ENCODE data around the gene UGT2B7. TPM values are rescaled to one million over a fixed set of nuclear protein-coding genes. Genes with fewer than 3 reads are reported as not detected.

The UGT2B7 gene
- total RNA-seq, 4 donors from 2014 or later: 0.68 to 1.5 (median 1.0) TPM; not detected in 1

DNA sequence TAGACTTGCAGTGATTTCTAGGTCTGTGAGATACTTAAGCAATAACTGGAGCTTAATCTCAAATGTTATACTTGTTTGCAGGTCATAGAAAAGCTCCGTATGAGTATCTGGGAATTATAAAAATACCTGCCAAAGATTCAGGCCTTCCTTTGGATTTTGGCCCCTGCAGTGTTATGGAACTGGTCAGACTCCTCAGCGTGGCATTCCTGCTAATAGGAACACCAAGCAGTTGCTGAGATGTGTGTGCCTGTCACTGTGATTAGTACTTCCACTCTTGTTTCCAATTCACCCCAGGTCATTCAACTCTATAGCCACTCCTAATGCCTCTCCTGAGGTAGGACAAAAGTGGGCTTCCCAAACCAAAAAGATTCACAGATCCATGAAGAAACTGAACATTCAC, 7.8 kb upstream of the UGT2B7 start:
- Histone ChIP-seq H3K9me3 (peaks cover 7% of the 10 kb centered on the region), H3K36me3 (no peaks in the 10 kb centered on the region), H3K4me3 (no peak overlapping the region), H3K27me3 (no peaks in the 10 kb centered on the region), H3K27ac (no peak overlapping the region), H3K4me1 (no peaks in the 10 kb centered on the region)
- DNase-seq (ENCODE audit: low spot score in 2 of 2): no peak
- 86% methylated on average over 2 of the region's 2 CpGs for WGBS
- TF ChIP-seq POLR2AphosphoS5 (IDR thresholded peaks at IDR 0.05): no peak
- TF ChIP-seq, protein P1, sequence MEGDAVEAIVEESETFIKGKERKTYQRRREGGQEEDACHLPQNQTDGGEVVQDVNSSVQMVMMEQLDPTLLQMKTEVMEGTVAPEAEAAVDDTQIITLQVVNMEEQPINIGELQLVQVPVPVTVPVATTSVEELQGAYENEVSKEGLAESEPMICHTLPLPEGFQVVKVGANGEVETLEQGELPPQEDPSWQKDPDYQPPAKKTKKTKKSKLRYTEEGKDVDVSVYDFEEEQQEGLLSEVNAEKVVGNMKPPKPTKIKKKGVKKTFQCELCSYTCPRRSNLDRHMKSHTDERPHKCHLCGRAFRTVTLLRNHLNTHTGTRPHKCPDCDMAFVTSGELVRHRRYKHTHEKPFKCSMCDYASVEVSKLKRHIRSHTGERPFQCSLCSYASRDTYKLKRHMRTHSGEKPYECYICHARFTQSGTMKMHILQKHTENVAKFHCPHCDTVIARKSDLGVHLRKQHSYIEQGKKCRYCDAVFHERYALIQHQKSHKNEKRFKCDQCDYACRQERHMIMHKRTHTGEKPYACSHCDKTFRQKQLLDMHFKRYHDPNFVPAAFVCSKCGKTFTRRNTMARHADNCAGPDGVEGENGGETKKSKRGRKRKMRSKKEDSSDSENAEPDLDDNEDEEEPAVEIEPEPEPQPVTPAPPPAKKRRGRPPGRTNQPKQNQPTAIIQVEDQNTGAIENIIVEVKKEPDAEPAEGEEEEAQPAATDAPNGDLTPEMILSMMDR (IDR thresholded peaks at IDR 0.05): no peak
- no peak for TF ChIP-seq POLR2A (IDR thresholded peaks at IDR 0.05)
- no peak for TF ChIP-seq EP300 (IDR thresholded peaks at IDR 0.05)

DNA sequence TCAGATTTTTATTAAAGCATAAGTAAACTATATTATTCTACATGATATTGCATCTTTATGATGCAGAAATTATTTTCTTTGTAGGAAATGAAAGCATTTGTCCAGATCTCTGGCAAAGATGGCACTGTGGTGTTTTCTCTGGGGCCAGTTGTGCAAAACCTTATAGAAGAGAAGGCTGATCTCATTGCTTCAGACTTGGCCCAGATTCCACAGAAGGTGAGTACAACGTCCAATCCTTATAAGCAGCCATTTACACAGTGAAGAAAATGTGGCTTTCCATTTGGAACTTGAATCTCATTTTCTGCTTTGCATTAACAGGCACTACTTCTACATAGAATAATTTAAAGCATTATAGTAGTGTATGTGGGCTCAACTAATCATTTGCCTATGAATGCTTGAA, 6.9 kb upstream of the UGT2B7 start:
- 43% methylated on average over 1 of the region's 1 CpG for WGBS
- no peaks in the 10 kb centered on the region for H3K27me3 ChIP-seq
- H3K27ac ChIP-seq: no peak overlapping the region
- H3K36me3 ChIP-seq: no peaks in the 10 kb centered on the region
- peaks cover 7% of the 10 kb centered on the region for H3K9me3 ChIP-seq
- no peaks in the 10 kb centered on the region for H3K4me1 ChIP-seq
- H3K4me3 ChIP-seq: no peak overlapping the region
- no peak for DNase-seq (ENCODE audit: low spot score in 2 of 2)
- TF ChIP-seq EP300 (IDR thresholded peaks at IDR 0.05): no peak
- TF ChIP-seq, protein P1 (IDR thresholded peaks at IDR 0.05): no peak
- no peak for TF ChIP-seq POLR2A (IDR thresholded peaks at IDR 0.05)
- TF ChIP-seq POLR2AphosphoS5 (IDR thresholded peaks at IDR 0.05): no peak

DNA sequence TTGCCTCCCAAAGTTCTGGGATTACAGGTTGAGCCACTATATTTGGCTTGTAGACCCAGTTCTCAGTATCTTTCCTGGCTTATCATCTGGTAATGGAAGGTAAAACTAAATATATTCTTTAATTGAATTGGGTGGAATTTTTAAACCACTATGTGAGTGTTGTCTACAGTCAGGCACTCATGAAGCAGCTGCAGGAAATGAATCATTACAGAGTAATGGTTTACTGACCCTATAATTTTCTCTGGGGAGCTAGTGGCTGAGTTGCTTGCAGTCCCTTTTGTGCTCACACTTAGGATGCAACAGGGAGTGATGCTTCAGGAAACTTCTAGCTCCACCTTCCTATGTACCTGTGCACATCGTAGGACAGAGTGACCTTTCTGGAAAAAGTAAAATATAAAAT, 4.1 kb upstream of the UGT2B7 start:
- Histone ChIP-seq H3K27me3 (no peaks in the 10 kb centered on the region), H3K4me1 (no peaks in the 10 kb centered on the region), H3K4me3 (no peak overlapping the region), H3K36me3 (no peaks in the 10 kb centered on the region), H3K27ac (no peak overlapping the region), H3K9me3 (peaks cover 7% of the 10 kb centered on the region)
- 90% methylated on average over 1 of the region's 1 CpG for WGBS
- TF ChIP-seq, protein P1 (IDR thresholded peaks at IDR 0.05): no peak
- TF ChIP-seq EP300 (IDR thresholded peaks at IDR 0.05) (no peak), POLR2A (IDR thresholded peaks at IDR 0.05) (no peak), POLR2AphosphoS5 (IDR thresholded peaks at IDR 0.05) (no peak)
- DNase-seq (ENCODE audit: low spot score in 2 of 2): no peak

DNA sequence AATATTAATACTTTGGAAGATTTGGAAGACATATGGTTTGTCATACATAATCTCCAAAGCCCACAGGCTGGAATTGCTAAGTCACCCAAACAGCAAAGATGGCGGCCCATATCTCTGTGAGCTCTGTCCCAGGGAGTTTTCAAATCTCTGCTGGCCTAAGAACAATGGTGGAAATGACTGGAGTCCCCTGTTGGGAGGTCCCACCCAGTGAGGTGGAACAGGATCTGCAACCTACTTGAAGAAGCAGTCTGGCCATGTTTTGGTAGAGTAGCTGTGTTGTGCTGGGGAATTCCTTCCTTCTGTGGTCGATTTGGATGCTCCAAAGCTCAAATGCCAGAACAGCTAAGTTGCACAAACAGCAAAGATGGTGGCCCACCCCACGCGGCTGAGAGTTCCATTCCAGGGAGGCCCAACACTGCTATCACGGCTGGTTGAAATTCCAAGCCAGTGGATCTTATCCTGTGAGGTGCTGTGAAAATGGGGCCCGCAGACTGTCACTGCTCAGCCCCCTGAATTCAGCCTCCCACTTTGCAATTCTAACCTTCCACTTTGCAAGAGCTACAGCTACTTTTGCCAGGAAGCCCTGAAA, 3.2 kb upstream of the UGT2B7 start:
- no peak overlapping the region for H3K27ac ChIP-seq
- TF ChIP-seq POLR2A (IDR thresholded peaks at IDR 0.05): no peak
- TF ChIP-seq, protein P1 (IDR thresholded peaks at IDR 0.05): no peak
- TF ChIP-seq EP300 (IDR thresholded peaks at IDR 0.05): no peak
- no peak for TF ChIP-seq POLR2AphosphoS5 (IDR thresholded peaks at IDR 0.05)
- no peaks in the 10 kb centered on the region for H3K27me3 ChIP-seq
- DNase-seq (ENCODE audit: low spot score in 2 of 2): no peak
- no peaks in the 10 kb centered on the region for H3K4me1 ChIP-seq
- 74% methylated on average over 5 of the region's 6 CpGs for WGBS
- H3K36me3 ChIP-seq: no peaks in the 10 kb centered on the region
- no peak overlapping the region for H3K4me3 ChIP-seq
- H3K9me3 ChIP-seq: peaks cover 3% of the 10 kb centered on the region

DNA sequence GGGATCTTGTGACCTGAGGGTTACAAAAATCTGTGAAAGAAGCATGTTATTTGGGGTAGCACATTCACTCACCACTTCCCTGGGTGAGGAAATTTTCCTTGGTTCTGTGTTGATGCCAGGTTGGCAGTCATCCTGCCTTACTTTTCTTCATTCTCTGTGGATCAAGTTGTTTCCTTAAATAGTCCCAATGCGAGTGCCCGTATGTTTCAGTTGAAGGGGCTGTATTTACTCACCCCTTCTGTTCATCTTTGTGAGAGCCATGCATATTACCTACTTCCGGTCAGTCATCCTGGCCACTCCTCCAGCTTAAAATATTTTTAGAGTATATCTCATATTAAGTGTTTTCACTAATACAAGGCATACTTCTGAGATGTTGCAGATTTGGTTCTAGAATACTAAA, 2.6 kb upstream of the UGT2B7 start:
- no peak for DNase-seq (ENCODE audit: low spot score in 2 of 2)
- 80% methylated on average over 3 of the region's 3 CpGs for WGBS
- Histone ChIP-seq H3K9me3 (no peaks in the 10 kb centered on the region), H3K4me1 (no peaks in the 10 kb centered on the region), H3K4me3 (no peak overlapping the region), H3K27me3 (no peaks in the 10 kb centered on the region), H3K36me3 (no peaks in the 10 kb centered on the region), H3K27ac (no peak overlapping the region)
- TF ChIP-seq POLR2AphosphoS5 (IDR thresholded peaks at IDR 0.05) (no peak), POLR2A (IDR thresholded peaks at IDR 0.05) (no peak), EP300 (IDR thresholded peaks at IDR 0.05) (no peak)
- TF ChIP-seq, protein P1 (IDR thresholded peaks at IDR 0.05): no peak
